Keratinocyte (primary cell): ENCODE results near the gene VIPR2.

ENCODE experiments used
- CTCF ChIP-seq, 3 experiments: IDR thresholded peaks in 1 of 3; conservative IDR thresholded peaks in 1 of 3; optimal IDR thresholded peaks in 1 of 3; 2 replicates in 2 of 3; 3 replicates in 1 of 3; pipeline versions ENCODE3 to v1.5.1; 2011; ENCODE audit warnings: low read length in 3 of 3, mild to moderate bottlenecking in 3 of 3, moderate library complexity in 2 of 3, control low read depth in 1 of 3, inconsistent platforms in 1 of 3; ENCODE audit not compliant: insufficient read depth in 2 of 3; ENCODE audit errors: extremely low read depth in 1 of 3
- EZH2 ChIP-seq: IDR thresholded peaks from one replicate; pipeline ENCODE4 v1.6.1; 2012; ENCODE audit warnings: inconsistent platforms, mild to moderate bottlenecking, low read length, moderate library complexity

GRCh38 chr7:159104188-159104920 is 40.3 kb downstream of the VIPR2 start:
- TF ChIP-seq CTCF (optimal IDR thresholded peaks at IDR 0.05 in 1 of 3, IDR thresholded peaks at IDR 0.05 in 1 of 3, conservative IDR thresholded peaks at IDR 0.05 in 1 of 3; ENCODE audit: extremely low read depth in 1 of 3, insufficient read depth in 2 of 3, low read length in 3 of 3) (no peak), EZH2 (no peak)
